LHCN-M2 (cell line): ENCODE measurements around the gene PADI2. TPM values are rescaled to one million over a fixed set of nuclear protein-coding genes. Genes with fewer than 3 reads are reported as not detected.
A peak's percentile ranks its signal among the peaks of the same experiment; 100 is the strongest.

Source experiments
- DNase-seq: peaks from one replicate; pipeline ENCODE4 v3.0.0-alpha.2; 2012; ENCODE audit warnings: low read depth
- polyA plus RNA-seq: library from polyadenylated mRNA; unstranded; fragments of >200 nt; gene quantifications from one replicate; pipeline ENCODE4 v1.2.1, GENCODE V29; 2012; ENCODE audit warnings: missing spikeins
- total RNA-seq: library from RNA; depleted of rRNA; stranded (reverse); fragments of >200 nt; gene quantifications from 2 replicates; pipeline ENCODE4 v1.2.3, GENCODE V29; 2014; rRNA removed

Gene PADI2
- 0.38 and 0.86 TPM in 2 replicates for total RNA-seq
- 3.9 TPM for polyA plus RNA-seq

DNA sequence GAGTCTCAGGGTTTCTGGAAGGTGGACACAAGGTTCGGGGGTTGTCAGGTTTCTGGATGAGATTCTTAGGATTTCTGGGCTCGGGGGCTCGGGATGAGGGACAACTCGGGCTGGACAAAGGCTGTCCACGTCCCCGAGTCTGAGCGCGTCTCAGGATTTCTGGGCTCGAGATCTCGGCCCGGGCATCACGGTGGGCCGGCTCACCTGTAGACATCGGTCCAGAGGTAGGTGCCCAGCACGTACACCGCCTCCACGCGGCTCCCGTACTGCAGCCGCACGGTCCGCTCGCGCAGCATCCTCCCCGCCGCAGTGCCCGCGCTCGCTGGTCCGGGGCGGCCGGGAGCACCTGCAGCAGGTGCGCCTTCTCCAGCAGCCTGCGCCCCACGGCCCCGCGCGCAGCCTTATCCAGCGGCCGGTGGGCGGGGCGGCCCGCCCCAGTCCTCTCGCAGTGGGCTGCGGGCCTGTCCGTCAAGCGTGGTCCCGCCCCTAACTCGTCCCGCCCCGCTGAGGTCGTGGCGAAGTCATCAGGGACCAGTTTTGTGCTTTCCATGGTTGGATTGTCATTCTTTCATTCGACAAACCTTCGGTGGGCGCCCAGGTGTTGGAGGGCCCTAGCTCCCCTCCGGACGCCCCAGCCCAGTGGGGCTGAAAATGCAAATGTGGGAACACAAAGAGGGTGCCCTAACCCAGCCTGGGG lies at the start of gene PADI2:
PADI2 (minus strand) TSS at position 376 of the 697 bp plus-strand sequence; CDS start at position 296, 80 bp downstream.
- no peak for DNase-seq

DNA sequence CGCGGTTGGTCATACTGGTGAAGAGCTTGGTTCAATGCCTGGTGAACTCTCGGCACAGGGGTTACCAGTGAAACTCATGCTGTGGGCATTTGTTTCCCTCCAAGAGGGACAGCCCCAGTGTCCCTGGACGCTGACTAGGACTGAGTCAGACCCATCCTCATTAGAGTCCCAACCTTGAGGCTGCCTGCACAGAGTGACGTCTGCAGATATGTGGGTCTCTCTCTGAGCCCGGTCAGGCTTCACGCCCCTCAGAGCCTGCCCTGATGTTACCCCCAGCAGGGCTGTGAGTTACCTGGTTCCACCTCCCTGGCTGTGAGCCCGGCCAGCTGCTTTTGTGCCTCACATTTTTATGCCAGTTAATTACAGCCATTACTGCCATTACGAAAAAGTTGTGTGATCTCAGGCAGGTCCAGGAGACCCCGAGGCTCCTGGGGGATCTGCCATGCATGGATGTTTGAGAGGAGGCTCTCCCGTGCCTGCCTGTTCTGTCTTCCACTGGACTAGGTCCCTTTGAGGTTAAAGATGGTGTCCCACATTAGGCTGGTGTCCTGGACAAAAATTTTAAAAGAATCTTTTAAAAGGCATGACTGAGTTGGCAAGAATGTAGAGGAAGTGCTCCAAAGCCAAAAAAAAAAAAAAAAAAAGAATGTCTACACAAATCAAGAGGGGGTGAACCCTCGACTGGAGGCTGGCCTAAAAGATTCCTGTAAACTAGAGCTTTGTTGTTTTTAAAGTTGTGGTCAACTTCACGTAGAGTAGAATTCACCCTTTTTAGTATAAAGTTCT lies 49.0 kb upstream of the PADI2 start:
- DNase-seq: peak; percentile 93

DNA sequence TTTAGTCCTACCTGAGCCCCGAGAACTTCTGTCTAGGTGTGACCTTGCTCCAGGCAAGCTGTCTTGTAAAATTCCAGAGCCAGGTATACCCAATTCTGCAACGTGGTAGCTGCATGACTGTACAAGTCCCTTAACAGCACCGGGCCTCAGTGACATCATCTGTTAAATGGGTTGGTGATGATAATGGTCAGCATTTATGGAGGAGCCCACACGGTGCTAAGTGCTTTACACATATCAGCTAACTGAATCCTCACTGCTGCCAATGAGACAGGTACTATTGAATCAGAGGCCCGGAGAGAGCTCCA lies 48.5 kb upstream of the PADI2 start:
- no peak for DNase-seq

DNA sequence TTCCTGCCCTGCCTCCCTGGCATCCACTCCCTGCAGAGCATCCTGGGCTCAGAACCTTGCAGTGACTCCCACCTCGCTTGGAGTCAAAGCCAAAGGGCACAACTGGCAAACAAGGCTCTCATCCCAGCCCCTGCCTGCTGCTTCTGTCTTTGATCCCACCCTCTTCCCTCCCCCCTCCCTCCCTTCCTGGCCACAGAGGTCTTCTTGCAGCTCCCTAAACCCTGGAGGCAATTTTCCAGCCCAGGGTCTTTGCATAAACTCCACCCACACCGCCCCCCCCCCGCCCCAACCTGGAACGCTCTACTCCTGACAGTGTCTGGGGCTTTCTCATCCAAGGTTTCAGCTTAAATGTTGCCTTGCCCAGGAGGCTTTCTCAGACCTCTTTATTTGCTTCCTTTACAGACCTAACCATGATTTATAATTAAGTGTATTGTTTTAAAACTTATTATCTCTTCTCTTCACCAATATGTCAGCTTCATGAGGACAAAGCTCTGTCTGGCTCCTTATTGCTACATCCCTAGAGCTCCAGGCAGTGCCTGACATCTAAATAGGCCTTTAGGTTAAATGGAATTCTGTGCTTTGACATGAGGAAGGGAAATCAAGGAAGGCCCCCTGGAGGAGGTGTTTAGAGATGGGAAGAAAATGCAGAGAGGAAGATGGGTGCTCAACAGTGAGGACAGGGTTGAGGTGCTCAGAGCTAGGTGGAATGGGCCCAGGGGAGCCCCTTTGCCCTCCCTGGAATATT lies 48.0 kb upstream of the PADI2 start:
- DNase-seq: no peak

DNA sequence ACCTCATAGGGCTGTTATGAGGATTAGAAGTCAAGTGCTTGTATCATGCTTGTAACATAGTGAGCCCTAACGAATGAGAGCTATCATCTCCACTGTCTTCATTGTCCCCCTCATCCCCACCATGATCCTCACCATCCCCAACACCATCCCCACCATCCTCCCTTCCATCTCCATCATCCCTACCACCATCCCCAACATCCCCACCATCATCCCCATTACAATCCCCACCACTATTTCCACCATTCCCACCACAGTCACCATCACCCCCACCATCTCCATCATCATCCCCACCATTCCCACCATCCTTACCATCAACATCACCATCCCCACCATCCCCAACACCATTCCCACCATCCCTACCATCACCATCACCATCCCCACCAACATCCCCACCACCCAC lies 46.6 kb upstream of the PADI2 start:
- no peak for DNase-seq

DNA sequence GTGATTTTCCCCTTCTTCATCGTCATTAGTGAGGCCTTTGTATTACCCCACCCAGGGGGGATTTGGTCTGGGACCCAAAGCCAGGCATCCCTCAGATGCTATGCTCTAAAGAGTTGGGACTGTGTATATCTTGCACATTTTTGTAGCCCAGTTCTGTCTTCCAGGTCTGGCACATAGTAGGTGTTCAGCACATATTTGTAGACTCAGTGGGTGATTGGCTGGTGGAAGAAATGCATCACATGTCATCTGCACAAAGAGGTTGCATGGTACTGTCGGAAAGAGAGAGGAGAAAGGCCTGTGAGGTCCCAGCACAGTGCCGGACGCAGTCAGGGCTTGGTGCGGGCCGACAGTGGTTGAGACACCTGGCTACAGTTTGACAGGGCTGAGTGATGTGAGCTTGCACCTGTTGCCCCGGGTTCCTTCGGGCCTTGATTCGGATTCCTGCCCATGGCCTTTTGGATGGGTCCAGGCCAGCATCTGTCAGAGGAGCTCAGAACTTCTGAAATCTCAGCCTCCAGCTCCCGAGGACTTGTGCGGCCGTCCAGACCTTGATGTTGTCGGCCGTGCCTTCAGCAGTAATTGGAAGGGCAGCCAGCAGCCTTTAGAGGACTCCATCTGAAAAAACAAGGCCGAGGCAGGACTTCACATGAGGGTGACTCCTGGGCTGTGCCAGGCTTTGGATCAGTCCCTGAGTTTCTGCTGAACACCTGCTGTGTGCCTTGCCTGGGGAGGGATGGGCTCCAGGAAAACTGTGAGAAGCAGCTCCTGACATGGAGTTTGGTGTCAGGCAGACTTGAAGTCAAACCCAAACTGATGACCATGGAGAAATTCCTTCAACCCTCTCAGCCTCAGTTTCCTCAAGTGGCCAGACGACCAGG lies 44.8 kb upstream of the PADI2 start:
- no peak for DNase-seq

DNA sequence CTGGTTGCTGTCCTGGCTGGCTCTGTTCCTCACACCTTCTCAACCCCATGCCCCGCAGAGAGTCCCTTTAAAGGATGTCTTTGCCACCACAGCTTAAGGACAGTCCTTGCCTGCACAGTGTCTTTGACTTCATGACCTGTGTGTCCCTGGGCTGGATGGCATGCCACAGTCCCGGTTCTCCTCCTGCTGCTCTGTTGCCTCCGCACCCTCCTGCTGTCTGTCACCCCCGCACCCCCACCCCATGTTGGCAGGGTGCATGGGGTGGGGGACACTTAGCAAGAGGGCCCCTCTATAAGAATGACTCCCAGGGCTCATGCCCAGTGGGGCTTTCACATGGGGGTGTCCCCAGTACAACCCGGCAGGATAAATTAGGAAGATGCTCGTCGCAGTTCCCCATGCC lies 44.1 kb upstream of the PADI2 start:
- no peak for DNase-seq

DNA sequence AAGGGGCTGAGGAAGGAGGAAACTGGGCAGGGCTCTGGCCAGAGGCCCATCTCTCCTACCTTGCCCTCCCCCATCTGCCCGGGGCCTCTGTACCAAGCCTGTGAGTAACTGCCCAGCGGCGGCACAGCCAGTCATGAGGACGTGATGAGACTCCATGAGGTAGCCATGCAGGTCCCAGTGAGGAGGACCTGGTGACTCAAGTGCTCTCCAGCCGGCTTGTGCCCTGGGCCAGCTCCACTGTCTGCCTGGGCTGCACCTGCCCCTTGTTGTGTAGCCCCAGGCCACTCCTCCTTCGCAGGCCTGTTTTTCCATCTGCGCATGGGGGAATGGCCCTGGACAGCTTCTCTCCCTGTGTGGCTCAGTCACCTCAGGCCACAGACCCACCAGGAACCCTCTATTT lies 43.7 kb upstream of the PADI2 start:
- DNase-seq: no peak

DNA sequence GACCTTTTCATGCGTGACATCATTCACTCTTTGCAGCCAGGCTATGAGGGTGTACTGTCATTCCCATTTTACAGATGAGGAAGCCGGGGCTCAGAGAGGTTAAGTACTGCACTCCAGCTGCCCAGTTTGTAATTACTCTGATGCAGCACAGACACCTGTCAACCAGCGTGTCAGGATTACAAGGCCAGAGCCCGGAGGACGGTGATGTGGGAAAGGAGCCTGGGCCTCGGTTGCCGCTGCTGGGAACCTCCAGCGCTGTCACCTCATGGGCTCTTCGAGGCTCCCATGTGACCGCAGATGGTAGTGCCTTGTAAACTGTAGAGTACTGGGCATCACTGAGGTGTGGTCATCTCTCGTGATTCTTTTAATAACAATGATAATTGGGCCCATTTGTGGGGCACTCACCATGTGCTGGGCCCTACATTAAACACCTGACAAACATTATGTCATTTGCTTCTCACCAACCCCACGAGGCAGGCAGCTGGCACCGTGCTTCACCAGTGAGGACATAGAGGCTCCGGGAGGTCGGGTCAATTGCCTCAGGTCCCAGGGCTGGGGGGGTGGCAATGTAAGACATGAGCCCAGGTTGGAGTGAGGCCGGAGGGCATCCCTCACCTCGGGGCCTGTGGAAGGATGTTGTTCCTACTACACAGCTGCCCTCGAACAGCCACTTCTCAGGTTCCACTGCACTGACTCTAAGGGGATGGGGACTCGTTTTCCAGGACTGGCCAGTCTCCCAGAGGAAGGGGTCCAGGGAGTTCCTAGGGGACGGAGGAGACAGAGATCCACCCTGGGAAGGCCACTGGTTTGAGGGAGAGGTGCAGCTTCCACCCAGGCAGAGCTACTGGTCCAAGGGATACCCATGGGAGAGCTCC lies 42.9 kb upstream of the PADI2 start:
- no peak for DNase-seq

DNA sequence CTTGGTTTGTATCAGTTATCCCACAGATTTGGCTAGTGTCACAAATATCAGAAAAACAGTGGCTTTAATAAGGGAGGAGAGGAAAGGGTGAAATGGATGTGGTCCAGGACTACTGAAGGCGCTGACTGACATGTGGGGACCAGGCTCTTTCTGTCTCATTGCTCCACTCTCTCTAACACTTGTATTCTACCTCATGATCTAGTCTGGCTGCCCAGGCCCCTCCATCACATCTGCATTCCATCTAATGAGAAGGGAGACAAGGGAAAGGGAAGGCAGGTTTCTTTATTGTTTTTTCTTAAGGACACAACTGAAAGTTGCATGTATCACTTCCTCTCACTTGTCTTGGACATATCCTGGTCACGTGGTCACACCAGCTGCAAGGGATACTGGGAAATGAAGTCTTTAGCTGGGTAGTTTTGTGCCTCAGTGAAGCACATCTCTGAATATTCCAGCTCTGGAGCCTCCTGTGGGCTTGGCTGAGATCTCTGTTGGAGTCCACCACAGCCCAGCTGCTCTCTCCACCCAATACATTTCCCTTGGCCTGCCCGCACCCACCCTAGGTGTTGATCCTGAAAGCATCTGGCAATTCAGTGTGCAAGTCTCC lies 42.0 kb upstream of the PADI2 start:
- DNase-seq: no peak

DNA sequence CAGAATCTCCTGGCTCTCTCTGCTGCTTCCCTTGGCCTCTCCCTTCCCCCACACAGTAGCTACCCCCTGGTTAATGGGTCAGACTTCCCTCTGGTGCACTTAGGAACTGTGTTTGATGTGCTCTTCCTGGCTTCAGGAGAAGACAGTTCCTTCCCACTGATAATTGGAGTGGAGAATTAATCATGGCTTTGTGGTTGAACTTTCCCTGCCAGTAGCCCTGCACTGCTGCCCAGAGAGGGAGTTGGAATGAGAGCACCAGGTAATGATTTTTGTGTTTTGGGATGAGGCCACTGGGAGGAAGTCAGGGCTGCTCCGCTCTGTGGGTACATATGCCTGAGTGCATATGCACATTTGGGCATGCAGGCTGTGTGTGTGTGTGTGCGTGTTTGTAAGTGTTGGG lies 39.7 kb upstream of the PADI2 start:
- DNase-seq: no peak

DNA sequence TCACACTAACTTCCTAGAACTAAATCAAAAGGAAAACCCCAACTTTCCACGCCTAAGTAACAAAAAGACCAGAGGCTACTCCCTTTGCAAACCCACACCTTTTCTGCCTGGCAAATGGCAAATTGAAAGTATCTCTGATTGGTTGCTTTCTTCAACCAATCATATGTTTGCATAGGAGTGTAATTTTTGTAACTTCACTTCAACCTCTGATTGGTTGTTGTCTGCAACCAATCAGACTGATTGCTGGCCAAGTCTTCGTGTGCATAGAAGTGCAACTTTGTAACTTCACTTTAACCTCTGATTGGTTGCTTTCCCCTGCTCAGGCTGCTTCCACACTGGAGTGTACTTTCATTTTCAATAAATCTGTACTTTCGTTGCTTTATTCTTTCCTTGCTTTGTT lies 36.9 kb upstream of the PADI2 start:
- no peak for DNase-seq

DNA sequence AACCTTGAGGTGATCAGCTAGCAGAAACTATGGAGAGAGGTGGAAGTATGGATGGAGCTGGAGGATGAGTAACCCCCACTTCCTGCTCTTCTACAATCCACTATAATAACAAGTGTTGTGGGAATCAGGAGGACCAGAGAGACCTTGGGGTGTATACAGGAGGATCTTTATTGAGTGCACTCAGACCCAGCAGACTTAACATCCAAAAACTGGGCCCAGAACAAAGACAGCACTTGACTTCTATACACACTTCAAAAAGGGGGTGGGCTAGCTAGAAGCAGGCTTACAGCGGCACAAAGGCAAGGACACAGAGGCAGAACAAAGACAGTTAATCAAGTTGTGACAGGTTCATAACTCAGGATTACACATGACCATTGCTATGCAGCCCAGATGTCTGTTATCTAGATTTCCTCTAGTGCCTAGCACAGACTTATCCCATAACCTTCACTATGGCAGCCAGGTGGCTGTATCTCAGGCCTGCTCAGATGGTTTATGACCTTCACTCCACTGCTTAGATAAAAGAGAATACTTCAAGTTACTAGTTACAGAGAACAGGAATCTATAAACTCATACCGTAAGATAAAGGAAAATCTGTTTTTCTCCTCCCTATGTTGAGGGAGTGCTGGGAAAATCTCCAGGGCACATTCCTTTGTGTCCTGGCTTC lies 36.1 kb upstream of the PADI2 start:
- DNase-seq: no peak

DNA sequence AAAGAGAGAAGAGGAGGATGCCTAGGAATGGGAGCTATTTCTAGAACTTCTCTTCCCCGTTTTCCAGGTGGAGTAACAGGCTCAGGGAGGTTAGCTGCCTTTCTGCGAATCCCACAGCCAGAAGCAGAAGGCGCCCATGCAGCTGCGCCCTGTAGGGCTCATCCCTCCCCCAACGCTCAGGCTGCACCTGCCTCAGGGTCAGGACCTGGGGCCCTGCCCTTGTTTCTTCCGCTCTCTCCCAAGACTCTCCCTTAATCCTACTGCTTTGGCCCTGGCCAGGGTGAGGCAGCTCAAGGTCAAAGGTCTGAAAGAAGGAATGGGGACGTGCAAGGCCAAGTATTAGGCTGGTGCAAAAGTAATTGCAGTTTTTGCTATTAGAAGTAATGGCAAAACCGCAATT lies 30.5 kb upstream of the PADI2 start:
- no peak for DNase-seq

DNA sequence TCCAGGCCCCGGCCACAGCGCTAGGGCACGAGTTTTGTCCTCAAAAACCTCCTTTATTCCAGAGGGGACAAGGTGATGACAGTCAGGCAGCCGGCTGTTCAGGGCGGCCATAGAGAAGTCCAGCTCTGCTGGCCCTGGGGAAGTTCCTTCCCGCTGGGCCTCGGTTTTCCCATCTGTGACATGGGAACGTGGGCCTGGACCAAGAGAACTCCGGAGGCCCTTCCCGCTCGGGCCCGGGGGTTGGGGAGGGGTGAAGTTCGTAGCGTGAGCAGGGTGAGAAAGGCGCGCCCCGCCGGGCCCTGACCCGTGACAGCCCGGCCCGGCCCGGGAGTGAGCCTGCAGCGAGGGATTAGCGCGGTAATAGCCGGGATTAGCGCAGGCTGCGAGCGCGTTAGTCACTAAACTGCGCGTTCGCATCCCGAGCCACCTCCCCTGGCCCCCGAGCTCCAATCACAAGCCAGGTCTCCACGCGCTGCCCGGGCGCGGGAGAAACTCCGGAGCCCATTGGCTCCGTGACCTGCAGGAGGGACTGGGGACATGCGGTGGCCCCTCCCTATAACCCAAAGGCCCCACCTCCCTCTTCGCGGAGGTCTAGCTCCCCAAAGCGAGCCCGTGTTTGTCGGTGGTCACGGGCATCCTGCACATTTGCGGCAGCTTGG lies 29.8 kb upstream of the PADI2 start:
- no peak for DNase-seq

DNA sequence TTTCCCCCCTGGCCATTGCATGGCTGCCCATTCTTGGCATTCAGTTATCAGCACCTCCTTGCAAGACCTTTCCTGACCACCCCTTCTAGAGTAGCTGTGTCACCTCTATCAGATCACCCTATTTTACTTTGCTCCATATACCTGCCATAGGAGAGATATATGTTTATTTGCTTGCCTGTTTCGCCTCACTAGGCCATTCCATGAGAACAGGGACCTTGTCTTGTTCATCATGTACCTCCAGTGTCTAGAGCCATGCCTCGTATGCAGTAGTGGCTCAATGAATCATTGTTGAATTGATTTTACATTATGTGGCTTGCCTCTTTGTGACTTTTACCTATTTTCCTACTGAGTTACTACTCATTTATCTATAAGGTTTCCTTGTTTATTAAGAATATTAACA lies 26.4 kb upstream of the PADI2 start:
- no peak for DNase-seq

DNA sequence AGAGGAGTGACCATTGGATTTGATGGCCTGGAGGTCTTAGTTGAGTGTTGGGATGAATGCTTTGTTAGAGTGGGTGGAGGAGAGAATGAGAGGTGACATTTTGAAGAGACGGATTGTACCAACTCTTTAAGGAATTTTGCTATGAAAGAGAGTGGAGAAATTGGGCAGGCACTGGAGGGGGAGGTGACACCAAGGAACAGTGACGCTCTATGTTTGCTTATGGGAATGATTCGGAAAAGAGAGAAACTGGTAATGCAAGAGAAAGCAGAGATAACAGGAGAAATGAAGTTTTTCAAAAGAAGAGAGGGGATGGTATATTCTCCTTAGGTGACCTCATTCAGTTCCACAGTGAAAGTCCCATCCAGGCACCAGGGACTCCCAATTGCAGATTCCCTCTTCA lies 24.5 kb upstream of the PADI2 start:
- DNase-seq: no peak

DNA sequence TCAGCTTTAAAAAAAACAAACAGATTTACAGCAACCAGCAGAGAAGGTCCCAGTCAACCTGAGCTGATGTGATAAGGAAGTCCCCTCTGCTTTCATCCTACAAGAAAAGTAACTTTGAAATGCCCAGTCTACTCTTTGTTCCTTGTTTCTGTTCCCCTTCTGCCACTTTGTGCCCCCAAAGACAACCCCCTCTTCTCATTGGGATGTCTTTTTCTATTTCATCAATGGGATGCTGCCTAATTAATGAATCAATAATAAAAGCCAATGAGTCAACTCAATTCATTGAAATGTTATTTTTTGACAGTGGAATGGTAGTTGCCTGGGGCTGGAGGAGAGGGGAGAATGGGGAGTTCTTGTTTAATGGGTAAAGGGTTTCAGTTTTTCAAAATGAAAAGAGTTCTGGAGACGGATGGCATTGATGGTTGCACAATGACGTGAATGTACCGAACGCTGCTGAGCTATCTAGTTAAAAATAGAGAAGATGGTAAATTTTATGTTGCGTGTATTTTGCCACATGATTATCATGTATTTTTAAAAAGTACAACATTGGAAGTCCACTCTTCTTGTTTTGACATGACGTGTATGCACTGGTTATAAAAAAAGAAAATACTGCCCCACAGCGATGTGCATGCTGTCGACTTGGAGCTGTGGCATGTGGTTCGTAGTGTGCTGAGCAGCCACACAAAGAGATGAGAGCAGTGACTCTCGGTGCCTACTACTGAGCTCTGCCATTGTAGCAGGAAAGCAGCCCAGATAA lies 22.4 kb upstream of the PADI2 start:
- DNase-seq: no peak
